ENCODE results near the gene TCF25.
"Not testable (repeated sequence)": the region's sequence is repeated elsewhere in the genome, so short reads cannot be mapped to it uniquely, and the experiment has no call there.

The TCF25 gene

GRCh38 chr16:89873109-89873971 is at the start of gene TCF25:
Gene TCF25, plus strand, starts transcription at chr16:89873592. Its CDS starts 76 bp downstream, at chr16:89873668.
- DNase-seq (ENCODE audit: low spot score) = peak; percentile 88

- not testable (repeated sequence) for DNase-seq (ENCODE audit: low spot score)
Observed at GRCh38 chr16:89823824-89824148, 49.6 kb upstream of the TCF25 start.

GRCh38 chr16:89826531-89827382 is 46.6 kb upstream of the TCF25 start:
- no peak for DNase-seq (ENCODE audit: low spot score)

- DNase-seq (ENCODE audit: low spot score) = peak; percentile 70
Observed at GRCh38 chr16:89827383-89828198, 45.8 kb upstream of the TCF25 start.

GRCh38 chr16:89828199-89828869 is 45.1 kb upstream of the TCF25 start, which contains the start of gene SPIRE2:
Gene SPIRE2, plus strand, starts transcription at chr16:89828475. Its CDS starts 76 bp downstream, at chr16:89828551.
- peak; percentile 76 for DNase-seq (ENCODE audit: low spot score)

- DNase-seq (ENCODE audit: low spot score) = no peak
Observed at GRCh38 chr16:89828870-89829629, 44.3 kb upstream of the TCF25 start.

GRCh38 chr16:89829630-89830437 is 43.6 kb upstream of the TCF25 start:
- DNase-seq (ENCODE audit: low spot score) = no peak

GRCh38 chr16:89831810-89832328 is 41.5 kb upstream of the TCF25 start:
- DNase-seq (ENCODE audit: low spot score) = no peak

- not testable (repeated sequence) for DNase-seq (ENCODE audit: low spot score)
Observed at GRCh38 chr16:89833664-89834363, 39.6 kb upstream of the TCF25 start.

- DNase-seq (ENCODE audit: low spot score) = not testable (repeated sequence)
Observed at GRCh38 chr16:89834813-89835363, 38.5 kb upstream of the TCF25 start.

GRCh38 chr16:89836484-89836883 is 36.9 kb upstream of the TCF25 start:
- DNase-seq (ENCODE audit: low spot score) = not testable (repeated sequence)

- DNase-seq (ENCODE audit: low spot score) = no peak
Observed at GRCh38 chr16:89837014-89837546, 36.3 kb upstream of the TCF25 start.

GRCh38 chr16:89841275-89841674 is 32.1 kb upstream of the TCF25 start:
- DNase-seq (ENCODE audit: low spot score) = no peak

- DNase-seq (ENCODE audit: low spot score) = no peak
Observed at GRCh38 chr16:89842471-89843408, 30.7 kb upstream of the TCF25 start.

GRCh38 chr16:89843409-89844350 is 29.7 kb upstream of the TCF25 start:
- DNase-seq (ENCODE audit: low spot score) = no peak

- no peak for DNase-seq (ENCODE audit: low spot score)
Observed at GRCh38 chr16:89844739-89845339, 28.6 kb upstream of the TCF25 start.
